Activated CD8-positive, alpha-beta memory T cell treated with anti-CD3 and anti-CD28 coated beads, Interleukin-2, amount 50 U/mL, for 1 hour (primary cell): ENCODE measurements around the gene LSM14B.
"Not testable (repeated sequence)": the region's sequence is repeated elsewhere in the genome, so short reads cannot be mapped to it uniquely, and the experiment has no call there.

Source experiments
- DNase-seq: peaks from one replicate; pipeline ENCODE4 v3.0.0-alpha.2; 2020; ENCODE audit errors: extremely low read depth

LSM14B gene

GRCh38 chr20:62146019-62146755, 23.9 kb downstream of the LSM14B start:
- DNase-seq, result no peak

DNA sequence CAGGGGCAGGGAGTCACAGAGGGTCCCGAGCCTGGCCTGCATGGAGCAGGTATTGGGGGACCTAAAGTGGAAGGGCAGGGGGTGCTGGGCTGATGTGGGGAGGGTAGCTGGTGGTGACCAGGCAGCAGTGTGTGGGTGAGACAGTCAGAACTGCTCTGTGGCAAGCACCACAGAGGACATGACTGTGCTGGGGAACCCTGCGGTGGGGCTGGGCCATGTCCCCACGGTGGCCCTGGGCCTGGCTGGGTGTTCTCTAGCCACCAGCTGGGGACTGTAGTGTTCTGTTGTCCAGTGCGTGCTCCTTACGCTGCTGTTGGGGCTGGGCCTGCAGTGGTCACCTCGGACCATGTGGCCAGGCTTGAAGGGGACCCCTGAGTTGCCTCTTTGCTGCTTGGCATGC, 24.9 kb downstream of the LSM14B start:
- DNase-seq, result no peak

DNA sequence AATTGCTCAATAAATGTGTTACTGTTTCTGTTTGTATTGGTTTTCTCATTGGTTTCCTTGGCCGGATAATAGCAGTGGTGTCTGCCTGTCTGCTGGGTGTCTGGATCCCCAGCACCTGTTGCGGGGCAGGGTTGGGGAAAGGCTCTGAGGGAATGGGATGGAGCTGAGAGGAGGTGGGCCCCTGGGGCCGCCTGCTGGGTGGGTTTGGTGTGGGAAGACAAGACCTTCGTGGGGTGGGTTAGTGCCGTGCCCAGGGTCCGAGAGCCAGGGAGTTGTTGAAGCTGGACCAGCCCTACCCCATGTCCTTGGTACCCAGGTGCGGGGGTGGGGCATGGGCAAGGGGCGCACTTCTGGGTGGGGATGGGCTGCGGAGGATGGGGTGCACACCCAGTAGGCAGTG, 25.3 kb downstream of the LSM14B start:
- DNase-seq, result no peak

DNA sequence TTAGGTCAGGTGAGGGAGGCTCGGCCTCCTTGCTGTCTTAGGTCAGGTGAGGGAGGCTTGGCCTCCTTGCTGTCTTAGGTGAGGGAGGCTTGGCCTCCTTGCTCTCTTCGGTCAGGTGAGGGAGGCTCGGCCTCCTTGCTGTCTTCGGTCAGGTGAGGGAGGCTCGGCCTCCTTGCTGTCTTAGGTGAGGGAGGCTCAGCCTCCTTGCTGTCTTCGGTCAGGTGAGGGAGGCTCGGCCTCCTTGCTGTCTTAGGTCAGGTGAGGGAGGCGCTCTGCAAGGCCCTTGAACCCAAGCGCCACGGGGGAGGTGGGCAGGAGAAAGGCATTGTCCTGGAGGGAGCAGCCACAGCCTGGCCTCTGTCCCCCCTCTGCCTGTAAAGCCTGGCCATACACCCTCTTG, 26.1 kb downstream of the LSM14B start:
- DNase-seq, result not testable (repeated sequence)

DNA sequence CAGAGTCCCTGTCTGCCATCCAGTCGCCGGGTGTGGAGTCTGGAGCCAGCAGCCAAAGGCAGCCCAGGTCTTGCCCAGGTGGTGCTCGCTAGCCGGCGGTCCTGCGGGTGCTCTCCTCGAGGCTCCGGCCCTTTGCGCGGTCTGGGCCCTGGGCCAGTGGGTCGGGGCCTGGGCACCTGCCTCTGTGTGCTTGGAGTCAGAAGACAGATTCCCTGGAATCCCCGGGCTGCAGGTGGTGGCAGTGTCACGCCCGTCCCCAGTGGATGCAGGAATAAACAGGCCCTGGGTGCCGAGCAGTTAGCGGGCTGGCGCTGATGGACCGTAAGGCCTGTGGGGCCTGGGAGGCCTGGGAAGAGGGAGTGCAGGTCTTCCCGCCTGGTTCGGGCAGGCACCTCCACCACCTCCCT, 26.6 kb downstream of the LSM14B start:
- DNase-seq, result no peak

DNA sequence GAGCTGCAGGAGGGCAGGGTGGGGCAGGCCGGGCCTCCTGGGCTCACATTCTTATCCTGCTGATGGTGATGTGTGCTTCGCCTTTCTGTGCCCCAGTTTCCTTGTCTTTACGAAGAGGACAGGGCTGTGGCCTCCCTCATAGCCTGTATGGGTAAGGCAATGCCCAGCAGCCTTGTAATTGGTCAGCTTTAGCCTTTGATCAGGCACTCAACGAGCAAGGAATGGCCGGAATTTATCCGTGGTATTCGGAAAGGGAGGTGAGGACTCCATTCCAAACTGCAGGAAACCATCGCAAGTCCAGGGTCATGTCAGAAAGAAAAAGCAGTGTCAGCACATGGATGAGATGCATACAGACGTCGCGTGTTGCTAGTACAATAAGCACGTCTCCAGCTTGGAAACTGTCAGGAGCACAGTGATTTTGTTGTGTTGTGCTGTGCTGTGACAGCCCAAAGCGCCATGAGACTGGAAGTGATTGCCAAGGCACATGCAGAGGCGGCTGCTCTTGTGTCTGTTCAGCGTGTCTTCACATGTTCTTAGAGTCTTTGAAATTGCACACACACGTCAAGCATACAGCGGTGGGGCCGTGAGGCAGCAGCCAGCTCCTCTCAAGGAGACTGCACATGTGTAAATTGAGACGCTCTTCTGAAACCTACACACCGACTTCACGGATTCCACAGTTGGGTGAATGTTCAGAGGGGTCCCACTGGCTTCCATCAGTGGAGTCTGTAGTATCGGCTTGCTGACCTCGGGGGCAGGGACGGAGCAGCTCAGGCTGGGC, 27.4 kb downstream of the LSM14B start:
- no peak for DNase-seq

- DNase-seq, result no peak
Observed at GRCh38 chr20:62150310-62150575, 28.0 kb downstream of the LSM14B start.

DNA sequence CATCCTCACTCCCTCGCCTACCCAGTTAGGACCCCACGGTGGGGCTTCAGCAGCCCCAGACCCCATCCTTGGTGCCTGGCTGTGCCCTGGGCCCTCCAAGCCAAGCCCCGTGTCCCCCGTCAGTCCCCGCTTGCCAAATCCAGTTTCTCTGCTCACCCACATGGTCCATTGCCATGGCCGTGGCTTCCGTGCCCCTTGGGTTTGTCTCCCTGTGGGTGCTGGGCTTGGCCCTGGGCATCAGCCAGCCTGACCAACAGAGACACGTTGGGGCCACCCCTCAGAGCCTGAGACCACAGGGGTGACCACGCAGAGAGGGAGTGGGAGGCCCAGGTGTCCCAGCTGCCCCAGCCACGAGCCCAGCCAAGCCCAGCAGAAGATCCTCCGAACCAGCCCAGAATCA, 28.9 kb downstream of the LSM14B start:
- no peak for DNase-seq

GRCh38 chr20:62151835-62152364, 29.6 kb downstream of the LSM14B start:
- DNase-seq, result no peak

GRCh38 chr20:62155428-62156253, 33.4 kb downstream of the LSM14B start:
- no peak for DNase-seq

DNA sequence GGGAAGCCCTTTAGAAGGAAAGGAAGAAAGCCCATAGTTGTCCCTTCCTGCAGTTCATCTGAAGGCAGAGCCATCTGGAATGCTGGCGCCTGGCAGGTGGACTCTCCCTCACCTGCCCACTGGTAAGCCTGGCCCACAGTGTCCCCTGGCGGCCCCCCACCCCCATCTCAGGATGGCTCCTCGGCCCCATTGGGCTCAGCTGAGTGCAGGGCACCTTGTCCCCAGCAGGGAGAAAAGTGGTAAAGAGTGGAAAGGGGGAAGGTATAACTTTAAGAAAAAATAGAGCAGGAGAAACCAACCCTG, 33.9 kb downstream of the LSM14B start:
- no peak for DNase-seq

GRCh38 chr20:62156592-62157386, 34.5 kb downstream of the LSM14B start:
- DNase-seq, result no peak

DNA sequence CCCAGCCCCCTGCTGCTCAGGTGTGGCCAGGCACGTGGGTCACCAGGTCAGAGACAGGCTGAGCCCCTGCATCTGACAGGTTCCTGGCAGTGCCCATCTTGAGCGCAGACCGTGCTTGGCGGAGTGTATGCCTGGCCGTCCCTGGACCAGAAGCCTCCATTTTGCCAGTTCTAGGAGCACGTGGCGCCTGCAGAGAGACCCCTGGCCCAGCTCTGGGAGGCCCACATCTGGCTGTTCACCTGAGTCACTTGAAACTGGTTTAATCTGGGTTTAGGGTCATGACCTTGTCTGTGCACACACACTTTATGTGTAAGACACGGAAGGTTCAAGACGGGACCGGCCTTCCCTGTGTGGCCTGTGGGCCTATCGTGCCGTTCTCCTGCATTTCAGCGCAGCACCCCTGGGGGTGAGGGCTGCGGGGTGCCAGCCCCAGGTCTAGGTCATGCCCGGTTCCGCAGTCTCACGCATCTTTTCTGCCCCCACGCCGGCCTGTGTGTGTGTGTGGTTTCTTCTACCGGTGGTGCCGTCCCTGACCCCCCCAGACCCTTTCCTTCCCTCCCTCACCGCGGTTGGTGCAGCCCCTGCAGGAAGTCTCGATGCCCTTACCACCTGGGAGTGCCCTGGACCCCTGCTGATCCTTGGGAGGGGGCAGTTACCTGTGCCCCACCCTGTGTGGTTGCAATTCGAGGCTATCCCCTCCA, 35.3 kb downstream of the LSM14B start:
- DNase-seq, result no peak

DNA sequence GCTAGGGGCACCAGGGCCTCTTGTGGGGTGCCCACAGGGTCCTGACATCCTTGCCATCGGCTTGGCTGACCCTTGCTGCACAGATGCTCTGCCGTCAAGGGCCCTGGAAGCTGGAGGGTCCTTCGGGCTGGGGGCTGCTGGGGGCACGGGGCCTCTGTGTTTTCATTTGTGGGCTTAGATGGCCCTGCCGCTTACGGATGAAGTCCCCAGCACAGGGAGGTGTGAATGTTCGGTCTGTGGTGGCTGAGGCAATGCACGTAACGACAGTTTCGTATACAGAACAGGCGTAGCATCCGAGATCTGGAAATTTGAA, 35.8 kb downstream of the LSM14B start:
- no peak for DNase-seq

- no peak for DNase-seq
Observed at GRCh38 chr20:62158541-62158940, 36.3 kb downstream of the LSM14B start.

- no peak for DNase-seq
Observed at GRCh38 chr20:62159052-62159451, 36.8 kb downstream of the LSM14B start.

GRCh38 chr20:62159839-62160238, 37.6 kb downstream of the LSM14B start:
- no peak for DNase-seq

GRCh38 chr20:62160253-62160652, 38.0 kb downstream of the LSM14B start:
- no peak for DNase-seq

GRCh38 chr20:62160876-62161275, 38.6 kb downstream of the LSM14B start:
- no peak for DNase-seq

- no peak for DNase-seq
Observed at GRCh38 chr20:62161347-62161746, 39.1 kb downstream of the LSM14B start.

DNA sequence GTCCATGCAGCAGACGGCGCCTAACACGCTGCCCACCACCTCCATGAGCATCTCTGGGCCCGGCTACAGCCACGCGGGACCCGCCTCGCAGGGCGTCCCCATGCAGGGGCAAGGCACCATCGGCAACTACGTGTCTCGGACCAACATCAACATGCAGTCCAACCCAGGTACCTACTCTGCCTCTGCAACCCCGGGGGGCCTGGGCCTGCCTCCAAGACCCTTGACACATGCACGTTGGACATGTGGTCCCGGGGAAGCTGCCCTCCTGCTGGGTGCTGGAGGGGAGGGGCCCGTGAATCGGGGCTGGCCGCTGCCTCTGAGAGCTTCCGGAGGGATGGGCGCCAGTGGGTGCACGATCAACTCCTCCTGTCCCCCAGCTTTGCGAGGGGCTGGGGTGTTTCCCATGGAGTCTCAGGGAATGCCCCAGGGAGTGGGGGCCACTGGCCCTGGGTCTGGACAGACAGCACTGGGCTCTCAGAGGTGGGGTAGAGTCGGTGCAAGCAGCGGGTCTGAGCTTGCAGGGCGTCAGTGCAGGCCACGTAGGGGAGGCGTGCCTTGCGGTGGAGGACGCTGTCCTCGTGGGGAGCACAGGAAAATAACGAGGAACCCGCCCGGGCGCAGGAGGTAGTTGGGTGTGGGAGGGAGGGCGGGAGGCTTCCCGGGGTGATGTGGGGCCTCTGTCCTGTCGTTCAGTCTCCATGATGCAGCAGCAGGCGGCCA, 40.6 kb downstream of the LSM14B start:
- no peak for DNase-seq
